UCSD-AML1 (cell line): ENCODE data around the gene PEX11G.

Source experiments
- DNase-seq: peaks from one replicate; lab custom pipeline; 2025; ENCODE audit not compliant: unreplicated experiment; lab: John Stamatoyannopoulos, UW

Gene PEX11G

DNA sequence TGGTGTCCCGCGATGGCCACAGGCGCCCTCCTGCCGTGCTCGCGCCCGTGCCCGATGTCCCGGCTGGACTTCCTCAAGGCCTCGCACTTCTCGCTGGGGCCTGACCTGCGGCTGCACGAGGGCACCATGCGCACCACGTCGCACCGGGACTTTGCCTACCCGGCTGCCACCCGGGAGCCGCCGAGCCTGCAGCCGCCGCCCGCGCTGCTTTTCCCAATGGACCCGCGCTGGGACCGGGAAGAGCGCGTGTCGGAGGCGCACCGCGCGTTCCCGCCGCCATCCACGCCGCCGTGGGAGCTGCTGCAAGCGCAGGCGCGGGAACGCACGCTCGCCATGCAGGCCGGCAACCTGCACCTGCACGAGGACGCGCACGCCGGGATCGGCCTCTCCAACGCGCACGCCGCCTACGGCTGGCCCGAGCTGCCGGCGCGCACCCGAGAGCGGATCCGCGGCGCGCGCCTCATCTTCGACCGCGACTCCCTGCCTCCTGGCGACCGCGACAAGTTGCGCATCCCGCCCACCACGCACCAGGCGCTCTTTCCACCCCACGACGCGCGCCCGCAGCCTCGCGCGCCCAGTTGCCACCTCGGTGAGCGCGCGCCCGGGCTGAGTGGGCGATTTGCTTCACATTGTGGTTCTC, 12.1 kb upstream of the PEX11G start:
- no peak for DNase-seq

DNA sequence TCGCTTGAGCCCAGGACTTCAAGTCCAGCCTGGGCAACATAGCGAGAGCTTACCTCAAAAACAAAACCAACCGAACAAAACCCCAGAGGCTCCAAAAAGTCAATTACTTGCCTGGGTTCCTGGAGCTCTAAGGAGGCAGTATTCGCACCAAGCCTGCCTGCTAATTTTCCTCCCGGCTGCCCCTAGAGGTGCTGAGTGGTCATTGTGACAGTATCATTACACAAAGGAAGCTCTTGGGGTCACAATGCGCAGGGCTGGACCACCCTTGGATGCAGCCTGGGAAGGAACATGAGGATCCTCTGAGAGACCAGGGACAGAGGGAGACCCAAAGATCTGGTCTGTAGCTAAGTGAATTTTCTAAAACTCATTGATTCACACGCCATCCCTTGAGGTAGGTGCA, 8.5 kb upstream of the PEX11G start:
- peak; percentile 24 for DNase-seq

DNA sequence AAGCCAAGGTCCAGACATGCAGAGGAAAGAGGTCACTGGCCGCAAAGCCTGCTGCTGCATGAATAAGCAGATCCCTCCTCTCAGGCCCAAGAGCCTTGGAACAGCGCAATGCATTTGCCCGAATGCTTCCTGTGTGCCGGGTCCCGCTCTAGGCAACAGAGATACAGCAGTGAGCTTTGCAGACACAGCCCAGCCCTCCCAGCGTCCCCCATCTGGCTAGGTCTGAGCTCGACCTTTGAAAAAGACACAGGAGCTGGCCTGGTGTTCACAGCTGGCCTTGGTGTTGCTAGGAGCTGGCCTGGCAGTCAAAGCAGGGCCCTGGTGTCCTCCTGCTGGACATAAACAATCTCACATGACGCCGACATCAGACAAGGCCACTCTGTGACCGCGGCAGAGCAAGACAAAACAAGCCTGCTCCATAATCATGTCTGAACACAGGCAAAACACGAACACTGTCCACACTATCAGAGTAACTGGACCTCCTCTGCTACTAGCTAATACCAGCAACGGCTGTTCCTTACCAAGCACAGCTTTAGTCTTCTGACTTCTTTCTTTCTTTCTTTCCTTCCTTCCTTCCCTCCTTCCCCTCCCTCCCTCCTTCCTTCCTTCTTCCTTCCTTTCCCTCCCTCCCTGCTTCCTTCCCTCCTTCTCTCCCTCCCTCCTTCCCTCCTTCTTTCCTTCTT, 5.7 kb upstream of the PEX11G start:
- peak; percentile 27 for DNase-seq

DNA sequence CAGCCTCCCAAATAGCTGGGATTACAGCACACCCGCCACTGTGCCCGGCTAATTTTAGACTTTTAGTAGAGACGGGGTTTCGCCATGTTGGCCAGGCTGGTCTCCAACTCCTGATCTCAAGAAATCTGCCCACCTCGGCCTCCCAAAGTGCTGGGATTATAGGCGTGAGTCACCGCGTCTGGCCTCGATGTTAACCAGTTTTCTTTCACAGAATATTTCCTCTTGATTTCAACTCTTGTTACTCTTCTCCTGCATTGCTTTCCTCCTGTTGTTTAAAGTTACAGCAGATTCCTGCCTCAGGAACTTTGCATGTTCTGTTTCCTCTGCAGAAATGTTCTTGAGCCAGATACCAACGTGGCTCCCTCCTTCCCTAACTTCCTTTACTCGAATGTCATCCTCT, 3.7 kb upstream of the PEX11G start:
- no peak for DNase-seq

DNA sequence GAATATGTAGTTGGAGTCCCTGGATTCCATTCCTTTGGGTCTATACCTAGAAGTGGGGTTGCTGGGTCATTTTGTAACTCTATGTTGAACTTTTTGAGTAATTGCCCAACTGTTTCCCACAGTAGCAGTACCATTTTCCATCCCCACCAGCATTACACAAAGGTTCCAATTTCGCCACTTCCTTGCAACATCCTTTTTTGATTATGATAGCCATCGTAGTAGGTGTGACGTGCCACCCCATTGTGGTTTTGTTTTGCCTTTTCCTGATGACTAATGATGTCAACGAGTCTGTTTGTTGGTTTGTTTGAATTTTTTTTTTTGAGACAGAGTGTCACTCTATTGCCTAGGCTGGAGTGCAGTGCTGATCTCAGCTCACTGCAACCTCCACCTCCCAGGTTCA, 3.3 kb upstream of the PEX11G start:
- peak; percentile 32 for DNase-seq

DNA sequence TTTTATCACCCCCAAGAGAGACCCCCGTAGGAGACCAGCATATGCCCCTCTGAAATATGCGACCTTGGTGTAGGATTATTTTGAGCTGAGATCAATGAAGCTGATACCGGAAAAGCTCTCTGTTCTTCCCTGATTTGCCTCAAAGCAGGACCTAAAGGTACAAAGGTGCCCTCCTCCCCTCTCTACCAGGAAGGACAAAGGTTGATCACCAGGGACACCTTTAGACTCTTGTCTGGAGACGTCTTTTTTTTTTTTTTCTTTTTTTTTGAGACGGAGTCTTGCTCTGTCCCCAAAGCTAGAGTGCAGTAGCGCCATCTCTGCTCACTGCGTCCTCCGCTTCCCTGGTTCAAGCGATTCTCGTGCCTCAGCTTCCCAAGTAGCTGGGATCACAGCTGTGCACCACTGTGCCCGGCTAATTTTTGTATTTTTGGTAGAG, 792 bp upstream of the PEX11G start:
- no peak for DNase-seq

DNA sequence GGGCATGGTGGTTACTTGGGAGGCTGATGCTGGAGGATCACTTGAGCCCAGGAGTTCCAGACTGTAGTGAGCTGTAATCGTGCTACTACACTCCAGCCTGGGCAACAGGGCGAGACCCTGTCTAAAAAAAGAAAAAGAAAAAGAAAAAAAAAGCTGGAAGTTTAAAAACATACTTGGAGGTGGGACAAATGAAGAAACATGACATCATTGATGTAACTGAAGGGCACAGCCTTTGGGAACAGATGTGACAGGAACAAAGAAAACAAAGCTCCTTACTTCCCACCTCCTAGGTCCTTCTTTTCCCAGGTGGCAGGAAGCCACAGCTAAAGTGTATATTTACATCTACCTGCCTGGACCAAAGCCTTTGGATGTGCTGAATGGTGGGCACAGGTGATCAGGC, 1.9 kb downstream of the PEX11G start:
- no peak for DNase-seq

- DNase-seq, result no peak
These were observed 5.1 kb downstream of the PEX11G start for GRCh38 chr19:7483720-7484201.

DNA sequence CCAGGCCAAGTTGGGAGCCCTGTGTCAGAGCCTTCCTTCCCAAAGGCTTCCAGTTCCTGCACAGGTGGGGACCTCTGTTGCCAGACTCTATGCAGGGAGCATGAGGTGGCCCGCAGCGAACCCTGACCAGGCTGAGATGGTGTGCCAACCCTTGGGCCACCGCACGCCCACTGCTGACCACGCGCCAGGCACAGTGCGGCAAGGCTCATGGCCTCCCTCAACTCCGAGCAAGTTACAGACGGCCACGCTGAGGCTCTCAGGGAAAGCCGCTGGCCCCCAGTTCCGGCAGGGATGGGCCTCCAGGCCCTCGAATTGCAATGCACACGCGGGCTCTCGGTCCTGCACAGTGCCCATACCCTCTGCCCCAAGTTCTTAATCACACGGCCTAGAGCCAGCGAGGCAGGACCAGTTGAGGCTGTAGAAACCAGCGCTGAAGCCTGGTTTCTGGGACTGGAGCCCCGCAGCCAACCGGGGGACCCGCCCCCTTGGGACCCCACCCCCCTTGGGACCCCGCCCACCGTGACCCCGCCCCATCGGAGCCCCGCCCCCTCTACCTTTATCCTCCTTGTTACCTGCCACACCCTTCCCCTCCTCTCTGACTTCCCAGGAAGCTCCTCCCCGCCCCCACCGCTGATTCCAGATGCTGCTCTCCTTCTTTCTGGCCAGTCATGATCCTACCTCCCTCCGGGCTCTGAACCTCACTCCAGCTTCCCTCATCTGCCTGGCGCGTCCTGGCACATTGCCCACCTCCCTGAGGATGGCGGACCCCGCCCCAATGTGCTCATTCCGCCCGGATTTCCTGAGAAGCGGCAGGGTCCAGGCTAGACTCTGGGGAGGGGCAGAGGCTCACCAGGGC, 6.0 kb downstream of the PEX11G start:
- peak; percentile 33 for DNase-seq

GRCh38 chr19:7480970-7481255, 7.9 kb downstream of the PEX11G start:
- DNase-seq, result no peak

GRCh38 chr19:7480222-7480969, 8.4 kb downstream of the PEX11G start:
- DNase-seq, result no peak

- no peak for DNase-seq
These were observed 10.0 kb downstream of the PEX11G start for GRCh38 chr19:7478843-7479227.

DNA sequence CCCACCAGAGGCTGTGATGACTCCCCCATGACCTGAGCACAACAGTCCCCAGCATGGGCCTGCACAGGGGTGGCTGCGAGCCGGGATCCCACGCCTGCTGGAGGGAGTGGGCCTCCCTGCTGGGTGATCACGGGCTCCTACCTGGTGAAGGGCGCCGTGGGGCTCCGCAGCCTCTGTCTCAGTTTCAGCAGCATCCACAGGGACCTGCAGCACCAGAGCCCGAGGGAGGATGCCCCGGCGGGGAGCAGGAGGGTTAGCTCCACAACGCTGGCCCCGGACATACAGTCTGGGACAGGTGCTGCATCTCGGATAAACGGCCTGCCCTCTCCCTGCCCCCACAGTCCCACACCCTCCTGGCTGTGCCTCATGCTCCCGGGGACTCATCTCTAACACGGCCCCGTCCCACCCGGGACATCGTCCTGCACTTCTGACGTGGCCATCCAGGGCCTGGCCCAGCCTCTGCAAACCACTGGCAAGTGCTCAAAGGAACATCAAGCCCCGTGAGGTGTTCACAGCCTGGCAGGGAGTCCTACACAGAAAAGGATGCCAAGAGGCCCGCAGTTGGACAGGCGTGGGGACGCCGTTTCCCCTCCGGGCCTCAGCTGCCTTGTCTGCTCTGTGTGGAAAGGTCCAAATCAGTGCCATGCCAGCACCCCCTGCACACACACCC, 10.5 kb downstream of the PEX11G start:
- no peak for DNase-seq

GRCh38 chr19:7477758-7478157, 11.1 kb downstream of the PEX11G start:
- DNase-seq, result no peak

- DNase-seq, result no peak
These were observed 11.9 kb downstream of the PEX11G start for GRCh38 chr19:7476777-7477494.

GRCh38 chr19:7476241-7476640, 12.6 kb downstream of the PEX11G start:
- DNase-seq, result no peak

DNA sequence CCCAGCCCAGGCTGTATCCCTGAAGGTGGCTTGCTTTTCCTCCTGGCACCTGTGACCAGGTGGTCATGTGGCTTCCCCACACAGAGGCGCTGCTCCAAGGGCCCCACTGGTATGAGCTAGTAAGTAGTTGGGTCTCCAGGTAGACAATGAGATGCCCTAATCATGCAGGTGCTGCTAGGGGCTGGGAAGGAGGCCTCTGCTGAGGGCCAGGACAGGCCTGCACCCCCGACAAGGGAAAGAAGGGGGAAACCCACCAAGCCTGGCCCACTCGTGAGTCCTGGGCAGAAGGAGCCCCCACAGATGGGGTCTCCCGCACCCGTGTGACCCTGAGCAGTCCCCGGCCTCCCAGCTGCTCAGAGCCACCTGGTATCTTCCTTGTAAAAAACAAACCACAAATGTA, 13.2 kb downstream of the PEX11G start:
- DNase-seq, result no peak

- DNase-seq, result no peak
These were observed 16.9 kb downstream of the PEX11G start for GRCh38 chr19:7471696-7472615.
